ENCODE measurements around the gene BRD2. TPM values are rescaled to one million over a fixed set of nuclear protein-coding genes. Genes with fewer than 3 reads are reported as not detected.

The BRD2 gene
- total RNA-seq, 4 donors from 2014 or later: 83.0 to 154 (median 96.1) TPM

DNA sequence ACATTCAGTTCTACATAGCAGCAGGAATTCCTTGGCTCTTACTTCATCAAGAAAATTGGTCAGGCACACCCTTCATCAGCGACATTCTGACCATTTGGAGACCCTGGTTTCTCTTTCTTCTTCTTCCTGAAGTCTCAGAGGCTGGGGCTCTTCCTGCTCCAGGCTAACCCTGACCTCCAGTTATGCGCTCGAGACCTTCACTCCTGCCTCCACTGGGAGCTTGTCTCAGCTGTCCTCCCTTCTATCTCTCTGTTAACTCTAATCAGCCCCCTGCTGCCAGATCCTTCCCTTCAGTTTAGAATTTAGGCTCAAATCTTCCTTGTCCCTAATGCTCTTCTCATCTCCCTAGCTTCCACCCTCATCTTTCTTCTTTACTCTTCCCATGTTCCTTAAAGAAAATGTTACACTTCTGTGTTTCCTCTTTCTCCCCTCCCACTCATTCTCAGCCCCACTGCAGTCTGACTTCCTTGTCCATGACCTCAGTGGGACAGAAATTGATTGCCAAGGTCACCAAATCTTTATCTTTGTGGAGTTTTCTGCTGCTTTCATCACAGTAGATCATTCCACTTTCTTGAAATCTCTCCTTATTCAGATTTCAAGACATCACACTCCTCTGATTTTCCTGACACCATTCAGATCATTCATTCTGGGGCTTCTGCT is 49.4 kb downstream of the BRD2 start:
- no peak for TF ChIP-seq CTCF (IDR thresholded peaks at IDR 0.05; ENCODE audit: low read depth)

GRCh38 chr6:33018418-33018817 is 50.0 kb downstream of the BRD2 start:
- no peak for TF ChIP-seq CTCF (IDR thresholded peaks at IDR 0.05; ENCODE audit: low read depth)

GRCh38 chr6:33018904-33019303 is 50.5 kb downstream of the BRD2 start:
- no peak for TF ChIP-seq CTCF (IDR thresholded peaks at IDR 0.05; ENCODE audit: low read depth)

DNA sequence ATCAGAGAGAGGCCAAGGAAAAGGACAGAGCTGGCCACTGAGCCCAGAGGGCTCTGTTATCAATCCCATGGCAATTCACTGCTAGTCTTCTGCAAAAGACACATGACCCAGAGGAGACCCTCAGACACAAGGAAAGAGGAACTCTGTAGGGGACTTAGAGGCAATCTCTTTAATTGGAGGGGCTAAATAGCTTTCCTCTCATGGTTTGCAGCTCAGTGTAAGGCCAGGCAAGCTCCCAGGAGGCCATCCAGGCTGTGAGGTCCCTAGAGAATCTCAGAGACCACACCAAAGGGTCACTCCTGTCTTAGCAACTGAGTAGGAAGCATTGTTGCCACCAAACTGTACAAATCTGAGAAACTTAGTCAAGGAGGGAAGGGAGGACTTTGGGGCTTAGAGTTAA is 51.0 kb downstream of the BRD2 start:
- TF ChIP-seq CTCF (IDR thresholded peaks at IDR 0.05; ENCODE audit: low read depth): no peak

GRCh38 chr6:33021917-33022316 is 53.5 kb downstream of the BRD2 start:
- no peak for TF ChIP-seq CTCF (IDR thresholded peaks at IDR 0.05; ENCODE audit: low read depth)

DNA sequence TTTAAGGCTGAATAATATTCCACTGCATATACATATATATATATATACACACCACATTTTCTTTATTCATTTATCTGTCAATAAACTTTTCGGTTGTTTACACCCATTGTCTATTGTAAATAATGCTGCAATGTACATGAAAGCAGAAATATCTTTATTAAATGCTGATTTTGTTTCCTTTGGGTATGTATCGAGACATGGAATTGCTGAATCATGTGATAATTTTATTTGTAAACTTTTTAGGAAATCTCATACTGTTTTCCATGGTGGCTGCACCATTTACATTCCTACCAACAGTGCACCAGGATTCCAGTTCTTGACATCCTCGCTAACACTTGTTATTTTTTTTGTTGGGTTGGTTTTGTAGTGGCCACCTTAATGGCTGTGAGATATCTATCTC is 55.1 kb downstream of the BRD2 start:
- no peak for TF ChIP-seq CTCF (IDR thresholded peaks at IDR 0.05; ENCODE audit: low read depth)

DNA sequence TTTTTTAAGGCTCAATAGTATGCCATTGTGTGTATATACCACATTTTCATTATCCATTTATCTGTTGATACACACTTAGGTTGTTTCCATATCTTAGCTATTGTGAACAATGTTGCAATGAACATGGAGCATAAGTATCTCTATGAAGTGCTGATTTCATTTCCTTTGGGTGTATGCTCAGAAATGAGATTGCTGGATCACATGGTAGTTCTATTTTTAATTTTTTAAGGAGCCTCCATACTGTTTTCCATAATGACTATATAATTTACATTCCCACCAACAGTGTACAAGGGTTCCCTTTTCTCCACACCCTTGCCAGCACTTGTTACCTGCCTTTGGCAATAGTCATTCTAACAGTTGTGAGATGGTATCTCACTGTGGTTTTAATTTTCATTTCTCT is 56.1 kb downstream of the BRD2 start:
- no peak for TF ChIP-seq CTCF (IDR thresholded peaks at IDR 0.05; ENCODE audit: low read depth)
